ENCODE data around the gene CDKN1A.

The CDKN1A gene

GRCh38 chr6:36692861-36693702 is 14.6 kb downstream of the CDKN1A start:
- Histone ChIP-seq H4K20me1 (peaks cover 24% of the 10 kb centered on the region; the same call in 1 of the 2 replicates), H3K36me3 (peaks cover 2% of the 10 kb centered on the region), H3K4me1 (peaks cover 38% of the 10 kb centered on the region), H3K4me2 (peak overlapping the region; percentile 67; the same call in 1 of the 2 replicates), H3K9ac (peak overlapping the region; percentile 6; the same call in 1 of the 2 replicates), H3K4me3 (no peak overlapping the region), H3K27me3 (no peaks in the 10 kb centered on the region), H3K9me3 (peaks cover 7% of the 10 kb centered on the region; the same call in 1 of the 2 replicates), H3K27ac (no peak overlapping the region)
- TF ChIP-seq Cebpa-rat (IDR thresholded peaks at IDR 0.05) = no peak

GRCh38 chr6:36694616-36695015 is 16.1 kb downstream of the CDKN1A start:
- Histone ChIP-seq H3K4me2 (peak overlapping the region; percentile 41), H3K27ac (no peak overlapping the region), H4K20me1 (peaks cover 10% of the 10 kb centered on the region; the same call in 1 of the 2 replicates), H3K36me3 (no peaks in the 10 kb centered on the region; the same call in 1 of the 2 replicates), H3K4me3 (no peak overlapping the region), H3K27me3 (no peaks in the 10 kb centered on the region), H3K9me3 (peaks cover 7% of the 10 kb centered on the region; the same call in 1 of the 2 replicates), H3K9ac (no peak overlapping the region), H3K4me1 (peaks cover 37% of the 10 kb centered on the region)
- TF ChIP-seq Cebpa-rat (IDR thresholded peaks at IDR 0.05) = no peak

GRCh38 chr6:36695414-36695813 is 16.9 kb downstream of the CDKN1A start:
- Histone ChIP-seq H3K9ac (no peak overlapping the region), H3K27me3 (no peaks in the 10 kb centered on the region), H3K27ac (no peak overlapping the region), H3K9me3 (peaks cover 7% of the 10 kb centered on the region; the same call in 1 of the 2 replicates), H3K4me2 (peak overlapping the region; percentile 41), H3K4me1 (peaks cover 37% of the 10 kb centered on the region), H3K36me3 (no peaks in the 10 kb centered on the region), H3K4me3 (no peak overlapping the region), H4K20me1 (peaks cover 2% of the 10 kb centered on the region; the same call in 1 of the 2 replicates)
- TF ChIP-seq Cebpa-rat (IDR thresholded peaks at IDR 0.05) = no peak

- Histone ChIP-seq H3K27ac (no peak within 1 kb of the TSS), H4K20me1 (no peaks in the 10 kb centered on the region), H3K36me3 (no peaks in the 10 kb centered on the region), H3K4me3 (no peak within 1 kb of the TSS), H3K9ac (no peak within 1 kb of the TSS), H3K27me3 (no peaks in the 10 kb centered on the region), H3K9me3 (peaks cover 7% of the 10 kb centered on the region; the same call in 1 of the 2 replicates), H3K4me1 (peaks cover 20% of the 10 kb centered on the region), H3K4me2 (no peak within 1 kb of the TSS)
- no peak for TF ChIP-seq Cebpa-rat (IDR thresholded peaks at IDR 0.05)
Measured at GRCh38 chr6:36697481-36697903, 19.0 kb downstream of the CDKN1A start, which contains the start of gene RAB44. Gene RAB44, plus strand, starts transcription at chr6:36697826. Its CDS starts 6,410 bp downstream, at chr6:36704236.

- Histone ChIP-seq H3K4me2 (no peak overlapping the region), H3K27me3 (no peaks in the 10 kb centered on the region), H3K27ac (no peak overlapping the region), H3K36me3 (no peaks in the 10 kb centered on the region), H3K9me3 (peaks cover 7% of the 10 kb centered on the region; the same call in 1 of the 2 replicates), H3K9ac (no peak overlapping the region), H3K4me3 (no peak overlapping the region), H3K4me1 (peaks cover 13% of the 10 kb centered on the region), H4K20me1 (no peaks in the 10 kb centered on the region)
- no peak for TF ChIP-seq Cebpa-rat (IDR thresholded peaks at IDR 0.05)
Measured at GRCh38 chr6:36698196-36698595, 19.7 kb downstream of the CDKN1A start.

- no peak overlapping the region for H3K4me2 ChIP-seq
- H3K36me3 ChIP-seq = no peaks in the 10 kb centered on the region
- no peak overlapping the region for H3K9ac ChIP-seq
- TF ChIP-seq Cebpa-rat (IDR thresholded peaks at IDR 0.05) = no peak
- no peak overlapping the region for H3K4me3 ChIP-seq
- no peak overlapping the region for H3K27ac ChIP-seq
- peaks cover 7% of the 10 kb centered on the region; the same call in 1 of the 2 replicates for H3K9me3 ChIP-seq
- H3K27me3 ChIP-seq = no peaks in the 10 kb centered on the region
- H4K20me1 ChIP-seq = no peaks in the 10 kb centered on the region
- H3K4me1 ChIP-seq = peaks cover 12% of the 10 kb centered on the region
Measured at GRCh38 chr6:36698871-36699271, 20.4 kb downstream of the CDKN1A start.

- Histone ChIP-seq H3K4me2 (no peak overlapping the region), H3K27me3 (no peaks in the 10 kb centered on the region), H3K36me3 (no peaks in the 10 kb centered on the region), H4K20me1 (no peaks in the 10 kb centered on the region), H3K4me1 (peaks cover 12% of the 10 kb centered on the region), H3K4me3 (no peak overlapping the region), H3K9me3 (peaks cover 10% of the 10 kb centered on the region; the same call in 1 of the 2 replicates), H3K27ac (no peak overlapping the region), H3K9ac (no peak overlapping the region)
- TF ChIP-seq Cebpa-rat (IDR thresholded peaks at IDR 0.05) = no peak
Measured at GRCh38 chr6:36699348-36699747, 20.8 kb downstream of the CDKN1A start.

- Histone ChIP-seq H3K27ac (no peak overlapping the region), H3K27me3 (no peaks in the 10 kb centered on the region), H3K9me3 (peaks cover 10% of the 10 kb centered on the region; the same call in 1 of the 2 replicates), H3K4me3 (no peak overlapping the region), H4K20me1 (no peaks in the 10 kb centered on the region), H3K4me1 (peaks cover 3% of the 10 kb centered on the region), H3K9ac (no peak overlapping the region), H3K36me3 (no peaks in the 10 kb centered on the region), H3K4me2 (no peak overlapping the region)
- TF ChIP-seq Cebpa-rat (IDR thresholded peaks at IDR 0.05) = no peak
Measured at GRCh38 chr6:36700071-36700812, 21.7 kb downstream of the CDKN1A start.

- Histone ChIP-seq H3K27me3 (no peaks in the 10 kb centered on the region), H3K27ac (no peak overlapping the region), H3K4me2 (no peak overlapping the region), H3K4me3 (no peak overlapping the region), H4K20me1 (no peaks in the 10 kb centered on the region), H3K36me3 (no peaks in the 10 kb centered on the region), H3K9me3 (peaks cover 10% of the 10 kb centered on the region; the same call in 1 of the 2 replicates), H3K9ac (no peak overlapping the region), H3K4me1 (no peaks in the 10 kb centered on the region)
- TF ChIP-seq Cebpa-rat (IDR thresholded peaks at IDR 0.05) = no peak
Measured at GRCh38 chr6:36700831-36701230, 22.3 kb downstream of the CDKN1A start.
